Endothelial cell of umbilical vein (primary cell): ENCODE measurements around the gene ARMS2. TPM values are rescaled to one million over a fixed set of nuclear protein-coding genes. Genes with fewer than 3 reads are reported as not detected.

Source experiments
- BruUV-seq: library from RNA; stranded (reverse); fragments of 400-500 nt; replicated peaks from 2 replicates; lab custom pipeline; 2021; lab: Mats Ljungman, UMichigan
- CTCF ChIA-PET: fragments of 300-600, 350-600 bp; sonication (Branson Sonifier 250); formaldehyde crosslinking; loops from one replicate; lab custom pipeline; 2021; ENCODE audit warnings: antibody characterized with exemption, inconsistent platforms; lab: Charles Lee
- POLR2A ChIA-PET: fragments of 300-600, 350-600 bp; sonication (Branson Sonifier 250); formaldehyde crosslinking; loops from one replicate; lab custom pipeline; 2021; ENCODE audit warnings: antibody characterized with exemption, inconsistent platforms; lab: Charles Lee
- DNase-seq: peaks from one replicate; pipeline ENCODE4 v3.0.0-alpha.2; 2011; ENCODE audit warnings: low read depth, low spot score
- FAIRE-seq: peaks from 2 replicates; lab custom pipeline; 2011; peaks lifted over from hg19 to GRCh38; lab: Jason Lieb, UNC
- H2AFZ ChIP-seq: 2 replicates; pipeline ENCODE4 v1.6.0; 2012; ENCODE audit warnings: low read depth, low read length, control low read depth, inconsistent platforms
- H3K27ac ChIP-seq: 2 replicates; pipeline ENCODE4 v1.5.1; 2011; ENCODE audit warnings: low read depth, mild to moderate bottlenecking, control low read depth, low read length, moderate library complexity; ENCODE audit not compliant: insufficient read depth
- H3K27me3 ChIP-seq, 2 experiments: 2 replicates each; pipeline versions ENCODE4 v1.6.0 to v1.6.1; 2011; ENCODE audit warnings: low read length in 2 of 2, mixed read lengths in 1 of 2; ENCODE audit not compliant: control insufficient read depth in 2 of 2, insufficient read depth in 2 of 2
- H3K36me3 ChIP-seq, 2 experiments: 2 replicates in 1 of 2; 3 replicates in 1 of 2; pipeline ENCODE4 v1.5.1; 2011; ENCODE audit warnings: low read length in 2 of 2, mild to moderate bottlenecking in 1 of 2, moderate library complexity in 1 of 2; ENCODE audit not compliant: control insufficient read depth in 2 of 2, insufficient read depth in 2 of 2; ENCODE audit errors: extremely low read depth in 1 of 2
- H3K4me1 ChIP-seq: 3 replicates; pipeline ENCODE4 v1.5.1; 2011; ENCODE audit warnings: mild to moderate bottlenecking, low read length; ENCODE audit not compliant: control insufficient read depth, insufficient read depth; ENCODE audit errors: extremely low read depth
- H3K4me2 ChIP-seq: 2 replicates; pipeline ENCODE4 v1.6.1; 2011; ENCODE audit warnings: low read length, control low read depth, mixed read lengths; ENCODE audit not compliant: insufficient read depth
- H3K4me3 ChIP-seq, 3 experiments: fragments of 200-600 bp in 1 of 3; sonication (generic), shearing (Covaris generic) in 1 of 3; replicated peaks in 1 of 3; 2 replicates each; pipeline ENCODE4 v1.5.1; 2011 to 2016; ENCODE audit warnings: control low read depth in 3 of 3, low read length in 3 of 3, mild to moderate bottlenecking in 2 of 3, inconsistent platforms in 1 of 3, low read depth in 1 of 3, moderate library complexity in 1 of 3; ENCODE audit not compliant: insufficient read depth in 1 of 3
- H3K79me2 ChIP-seq: 2 replicates; pipeline ENCODE4 v1.6.0; 2012; ENCODE audit warnings: low read length, inconsistent platforms; ENCODE audit not compliant: control insufficient read depth, insufficient read depth
- H3K9ac ChIP-seq: replicated peaks from 2 replicates; pipeline ENCODE3; 2011; ENCODE audit warnings: low read length, control low read depth; ENCODE audit not compliant: insufficient read depth; ENCODE audit errors: extremely low read depth
- H3K9me1 ChIP-seq: replicated peaks from 3 replicates; pipeline ENCODE4 v1.6.0; 2011; ENCODE audit warnings: mild to moderate bottlenecking, low read length; ENCODE audit not compliant: control insufficient read depth, insufficient read depth; ENCODE audit errors: extremely low read depth
- H3K9me3 ChIP-seq: replicated peaks from 2 replicates; pipeline ENCODE4 v1.5.1; 2012; ENCODE audit warnings: low read length, inconsistent platforms; ENCODE audit not compliant: control insufficient read depth, insufficient read depth
- H4K20me1 ChIP-seq: replicated peaks from 2 replicates; pipeline ENCODE3; 2011; ENCODE audit warnings: mild to moderate bottlenecking, low read length; ENCODE audit not compliant: control insufficient read depth, insufficient read depth; ENCODE audit errors: extremely low read depth
- CTCF ChIP-seq, 2 donors: IDR thresholded peaks; 1 replicate in 1 of 2; 2 replicates in 1 of 2; pipeline ENCODE4 v1.5.1; 2011; ENCODE audit warnings: low read length in 2 of 2, mild to moderate bottlenecking in 2 of 2, moderate library complexity in 2 of 2, control low read depth in 1 of 2, inconsistent platforms in 1 of 2, low read depth in 1 of 2; ENCODE audit not compliant: insufficient read depth in 1 of 2; ENCODE audit errors: extremely low read depth in 1 of 2
- EZH2 ChIP-seq: IDR thresholded peaks from 2 replicates; pipeline ENCODE4 v1.6.1; 2012; ENCODE audit warnings: borderline replicate concordance, low read depth, mild to moderate bottlenecking, moderate library complexity, low read length, inconsistent platforms; ENCODE audit not compliant: severe bottlenecking
- FOS ChIP-seq: IDR thresholded peaks from 2 replicates; pipeline ENCODE4 v1.6.1; 2011; ENCODE audit warnings: mild to moderate bottlenecking, low read length, moderate library complexity, borderline replicate concordance; ENCODE audit not compliant: insufficient read depth
- GATA2 ChIP-seq: IDR thresholded peaks from 2 replicates; pipeline ENCODE4 v1.7.0; 2011; ENCODE audit warnings: low read depth, mild to moderate bottlenecking, moderate library complexity, mixed read lengths, low read length; ENCODE audit not compliant: insufficient read length, insufficient read depth
- JUN ChIP-seq: IDR thresholded peaks from 2 replicates; pipeline ENCODE4 v1.6.1; 2011; ENCODE audit warnings: borderline replicate concordance, low read depth; ENCODE audit not compliant: insufficient read length, insufficient read depth
- MAX ChIP-seq: IDR thresholded peaks from 2 replicates; pipeline ENCODE4 v1.6.1; 2011; ENCODE audit not compliant: insufficient read depth, insufficient read length
- MYC ChIP-seq: IDR thresholded peaks from one replicate; pipeline ENCODE4 v1.6.1; 2011; ENCODE audit warnings: mild to moderate bottlenecking, low read depth, low read length
- POLR2A ChIP-seq: IDR thresholded peaks from 2 replicates; pipeline ENCODE4 v1.6.1; 2012; ENCODE audit warnings: low read depth, mild to moderate bottlenecking, control low read depth, low read length
- POLR2AphosphoS5 ChIP-seq: IDR thresholded peaks from 2 replicates; pipeline ENCODE4 v1.6.1; 2012; ENCODE audit warnings: low read depth, mild to moderate bottlenecking, control low read depth, low read length, moderate library complexity; ENCODE audit not compliant: insufficient read depth
- dilution Hi-C: fragments of 300-500 bp; cut with MboI; formaldehyde crosslinking; loops from one replicate; pipeline ENCODE4 v1.15.0; 2019; ENCODE audit warnings: low sequenced_read_pairs; ENCODE audit not compliant: extremely low pct_ligation_motif_present
- intact Hi-C: fragments of 100-400 bp; cut with micrococcal nuclease; formaldehyde crosslinking; loops from one replicate; pipeline ENCODE4 v1.10.0; 2022
- polyA plus RNA-seq, 4 experiments: library from polyadenylated mRNA; depleted of rRNA in 3 of 4; stranded (reverse) in 3 of 4; unstranded in 1 of 4; fragments of >200 nt; gene quantifications; 2 replicates each; pipeline versions ENCODE4 v1.2.1 to v1.2.3, GENCODE V29; 2011 to 2012; ENCODE audit warnings: missing spikeins in 1 of 4
- total RNA-seq: library from RNA; stranded (reverse); gene quantifications from 2 replicates; pipeline ENCODE4 v1.2.3, GENCODE V29; 2021

The ARMS2 gene
- total and polyA plus RNA-seq, 2 donors (not counting 3 experiments of a cell fraction or from before 2014, with no cell fraction given): not detected

GRCh38 chr10:122473116-122473515 is 18.7 kb downstream of the ARMS2 start:
- CTCF ChIA-PET: interaction anchor here (1.7 to 2.8 kb wide), 3 partner anchors 20 to 92 kb away, joined by 7 to 14 read pairs (median 11); no protein-coding TSS in a partner anchor
- FAIRE-seq (no peak), DNase-seq (no peak)
- peak overlapping the region; percentile 97 for H3K27ac ChIP-seq
- BruUV-seq: no TSS peak
- dilution Hi-C loops (no loop called here), intact Hi-C loops (no loop called here)
- no peaks in the 10 kb centered on the region for H4K20me1 ChIP-seq
- peaks cover 49% of the 10 kb centered on the region for H3K4me1 ChIP-seq
- no peak overlapping the region for H2AFZ ChIP-seq
- peak overlapping the region; percentile 57 for H3K4me2 ChIP-seq
- peaks cover 12% of the 10 kb centered on the region for H3K79me2 ChIP-seq
- H3K4me3 ChIP-seq: no peak overlapping the region
- H3K27me3 ChIP-seq: no peaks in the 10 kb centered on the region
- POLR2A ChIA-PET: interaction anchor here (2.9 kb wide), 1 partner anchor 22 kb away, joined by 15 read pairs; no protein-coding TSS in a partner anchor
- H3K36me3 ChIP-seq: no peaks in the 10 kb centered on the region
- peak overlapping the region; percentile 86 for H3K9ac ChIP-seq
- H3K9me3 ChIP-seq: no peaks in the 10 kb centered on the region
- TF ChIP-seq JUN: no peak
- no peak for TF ChIP-seq FOS
- no peak for TF ChIP-seq MAX
- TF ChIP-seq MYC: no peak
- no peak for TF ChIP-seq POLR2AphosphoS5
- TF ChIP-seq EZH2: no peak
- no peak for TF ChIP-seq GATA2
- no peak for TF ChIP-seq POLR2A
- TF ChIP-seq CTCF (IDR thresholded peaks at IDR 0.05; ENCODE audit: extremely low read depth in 1 of 2, insufficient read depth in 1 of 2, low read depth in 1 of 2, low read length in 2 of 2): no peak
- no peaks in the 10 kb centered on the region for H3K9me1 ChIP-seq
